GM12892 (cell line): ENCODE data around the gene NDUFA1.

Experiments
- POLR2A ChIP-seq: IDR thresholded peaks from 2 replicates; pipeline ENCODE4 v1.6.1; 2011; ENCODE audit warnings: low read depth, low read length, control low read depth
- POLR2AphosphoS5 ChIP-seq: IDR thresholded peaks from 2 replicates; pipeline ENCODE4 v1.6.1; 2011; ENCODE audit warnings: low read depth, low read length, control low read depth

DNA sequence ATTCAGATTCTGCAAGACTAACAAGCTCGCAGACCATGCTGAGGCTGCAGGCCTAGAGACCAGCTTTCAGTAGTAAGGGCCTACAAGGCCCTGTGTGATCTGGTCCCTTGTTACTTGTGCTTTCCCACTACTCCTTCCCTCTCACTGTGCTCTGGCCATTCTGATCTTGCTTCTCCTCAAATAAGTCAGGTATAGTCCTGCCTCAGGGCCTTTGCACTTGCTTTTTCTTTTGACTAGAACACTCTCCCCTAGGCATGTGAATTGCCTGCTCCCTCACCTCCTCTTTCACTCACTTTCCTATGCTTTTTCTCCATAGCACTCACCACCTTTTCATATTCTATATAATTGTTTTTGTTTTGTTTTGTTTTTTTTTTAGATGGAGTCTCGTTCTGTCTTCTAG lies 46.2 kb downstream of the NDUFA1 start:
- no peak for TF ChIP-seq POLR2A
- no peak for TF ChIP-seq POLR2AphosphoS5
